ENCODE measurements around the gene CPLX3. TPM values are rescaled to one million over a fixed set of nuclear protein-coding genes. Genes with fewer than 3 reads are reported as not detected.

CPLX3 gene
- total RNA-seq, 1 donor from 2014 or later, result 0.72 TPM

DNA sequence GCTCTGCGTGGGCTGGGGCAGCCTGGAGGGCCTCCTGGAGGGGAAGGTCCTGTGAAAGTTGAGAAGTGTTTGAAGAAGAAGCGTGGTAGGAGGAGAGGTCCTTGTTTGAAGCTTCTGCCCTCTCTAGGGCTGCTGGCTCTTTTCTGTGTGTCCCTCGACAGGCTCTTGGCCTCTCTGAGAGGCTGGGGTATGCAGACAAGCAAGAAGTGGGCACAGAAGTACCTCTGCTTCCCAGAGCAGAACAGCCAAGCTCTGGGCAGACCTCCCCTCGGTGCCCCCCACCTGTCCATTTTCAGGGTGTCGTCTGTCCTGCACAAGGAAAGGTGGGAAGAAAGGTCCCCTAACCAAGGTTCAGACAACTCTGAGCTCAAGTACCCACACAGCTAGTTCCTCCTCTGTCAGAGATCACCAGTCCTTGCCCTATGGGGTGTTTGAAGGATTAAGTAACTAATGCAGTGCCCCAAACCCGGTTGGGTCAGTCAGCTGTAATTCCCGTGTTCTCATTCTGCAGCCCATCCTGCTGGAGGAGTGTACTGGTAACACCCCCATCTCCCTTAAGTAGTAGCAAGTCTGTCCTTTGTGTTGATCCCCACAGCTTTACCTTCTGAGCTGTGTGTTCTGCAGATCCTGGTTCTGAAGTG is 38.3 kb upstream of the CPLX3 start:
- no peak for DNase-seq (ENCODE audit: low spot score)

DNA sequence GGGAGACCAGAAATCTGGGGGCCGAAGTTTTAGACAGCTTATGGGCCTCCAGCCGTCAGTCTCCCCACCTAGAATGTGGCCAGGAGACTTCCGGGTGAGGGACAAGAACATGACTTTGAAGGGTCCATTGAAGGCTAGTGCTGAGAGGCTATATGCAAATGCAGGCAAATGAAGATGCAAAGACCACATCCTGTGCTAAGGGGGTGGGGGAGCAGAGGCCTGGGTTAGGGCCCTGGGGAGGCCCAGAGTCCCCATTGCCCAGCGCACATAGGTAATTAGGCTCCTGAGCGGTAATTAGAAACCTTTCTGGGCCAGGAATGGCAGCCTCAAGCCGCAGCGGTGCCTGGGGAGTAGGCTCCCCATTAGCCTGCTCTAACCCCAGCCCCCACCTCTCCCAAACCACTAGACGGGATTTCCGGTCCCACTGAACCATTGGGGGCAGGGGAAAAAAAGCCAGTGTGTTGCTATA is 37.7 kb upstream of the CPLX3 start:
- no peak for DNase-seq (ENCODE audit: low spot score)

DNA sequence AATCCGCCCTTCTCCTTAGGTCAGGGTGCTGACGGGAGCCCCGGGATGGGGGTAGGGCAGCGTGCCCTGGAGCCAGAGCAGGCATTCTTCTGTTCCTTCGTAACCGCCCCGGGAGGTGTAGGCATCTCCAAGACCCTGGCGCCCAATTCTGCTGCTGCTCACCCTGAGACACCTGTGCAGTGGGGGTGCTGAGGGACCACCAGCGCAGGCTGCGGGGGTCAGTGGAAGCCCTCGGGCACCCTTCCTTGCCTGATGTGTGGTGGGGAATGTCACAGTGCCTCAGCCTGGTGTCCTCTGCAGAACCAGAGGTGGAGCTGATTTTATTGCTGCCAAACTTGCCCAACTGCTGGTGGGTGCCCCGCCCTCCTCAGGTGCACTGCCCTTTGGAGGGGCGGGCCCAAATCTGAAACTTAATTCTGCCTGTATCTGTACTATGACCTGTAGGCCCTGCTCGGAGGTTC is 37.2 kb upstream of the CPLX3 start:
- no peak for DNase-seq (ENCODE audit: low spot score)

DNA sequence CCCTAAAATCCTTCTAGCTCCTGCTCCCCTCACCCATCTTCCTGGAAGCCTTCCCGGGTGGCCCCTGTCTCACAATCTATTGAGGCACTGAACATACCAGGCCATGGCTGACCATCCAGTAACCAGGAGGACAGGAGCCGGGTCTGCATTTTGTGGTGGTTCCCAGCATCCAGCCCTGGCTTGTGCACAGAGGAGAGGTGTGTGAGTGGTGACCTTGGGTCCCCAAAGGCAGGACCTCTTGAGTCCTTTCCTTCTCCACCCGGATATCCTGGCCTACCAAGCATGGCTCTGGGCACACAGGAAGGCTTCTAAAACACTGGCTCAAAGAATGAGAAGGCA is 36.7 kb upstream of the CPLX3 start:
- DNase-seq (ENCODE audit: low spot score), result no peak

DNA sequence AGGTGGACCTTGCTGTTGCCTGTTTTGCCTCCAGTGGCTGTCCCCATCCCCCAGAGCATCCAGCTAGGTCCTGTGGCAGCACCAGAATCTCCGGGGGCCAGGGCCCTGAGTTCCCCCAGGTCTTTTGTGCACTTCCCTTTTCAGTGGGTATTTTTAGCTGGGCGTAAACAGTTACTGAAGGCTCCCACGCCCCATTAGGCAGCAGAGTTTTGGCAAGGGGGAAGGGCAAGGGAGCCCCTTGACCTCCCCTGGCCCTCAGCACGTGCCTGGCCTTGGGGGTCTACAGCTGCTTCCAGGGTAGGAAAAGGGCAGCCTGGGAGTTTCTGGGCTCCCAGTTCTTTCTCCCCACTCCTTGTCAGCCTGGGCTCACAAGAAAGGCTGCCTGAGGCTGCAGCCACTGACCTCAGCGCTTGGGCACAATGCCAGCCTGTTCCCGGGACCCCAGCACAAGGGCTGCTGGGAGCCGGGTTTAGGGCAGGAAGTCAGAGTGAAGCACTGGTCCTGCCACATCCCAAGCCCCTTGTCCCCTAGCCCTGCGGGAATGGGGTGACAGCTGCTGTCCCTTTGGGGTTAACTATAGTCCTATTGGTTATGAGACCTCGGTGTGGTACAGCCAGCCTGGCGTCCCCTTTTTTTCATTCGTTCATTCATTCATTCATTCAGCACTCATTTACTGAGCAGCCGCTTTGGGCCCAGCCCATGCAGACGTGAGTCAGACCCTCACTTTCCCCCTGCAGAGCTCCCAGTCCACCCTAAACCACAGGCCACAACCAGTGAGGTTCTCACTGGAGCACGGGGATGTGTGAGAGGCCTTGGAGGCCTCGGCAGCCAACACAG is 36.1 kb upstream of the CPLX3 start:
- DNase-seq (ENCODE audit: low spot score), result peak; percentile 60

DNA sequence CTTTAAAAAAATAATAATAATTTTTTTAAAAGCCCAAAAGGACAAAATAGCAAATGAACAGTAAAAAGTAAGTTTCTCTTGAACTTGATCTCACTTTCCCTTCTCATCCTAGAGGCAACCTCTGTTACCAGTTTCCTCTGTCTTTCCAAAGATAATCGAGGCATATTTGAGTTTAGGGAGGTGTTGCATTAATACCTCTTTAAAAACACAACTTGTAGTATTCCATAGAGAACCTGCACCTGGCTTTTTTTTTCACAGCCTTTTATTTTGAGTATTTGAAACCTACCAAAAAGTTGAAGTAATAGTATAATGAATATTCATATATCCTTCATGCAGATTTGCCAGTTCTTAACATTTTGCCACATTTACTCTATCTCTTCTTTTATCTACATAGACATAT is 35.4 kb upstream of the CPLX3 start:
- DNase-seq (ENCODE audit: low spot score), result no peak

DNA sequence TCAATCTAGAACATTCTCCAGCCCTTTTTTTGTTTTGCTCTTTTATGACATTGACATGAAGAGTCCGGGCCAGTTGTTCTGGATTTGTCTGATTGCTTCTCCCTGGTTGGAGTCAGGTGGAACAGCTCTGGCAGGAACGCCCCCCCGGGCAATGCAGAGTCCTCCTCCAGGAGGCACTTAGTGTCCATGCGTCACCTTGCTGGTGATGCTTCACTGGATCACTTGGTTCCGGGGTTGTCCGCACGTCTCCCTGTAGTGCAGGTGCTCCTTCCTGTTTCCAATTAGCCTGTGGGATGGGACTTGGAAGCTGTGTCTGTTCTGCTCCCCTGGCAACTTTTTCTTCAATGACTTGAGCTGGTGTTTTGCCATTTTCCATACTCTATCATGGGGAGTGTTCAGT is 34.8 kb upstream of the CPLX3 start:
- no peak for DNase-seq (ENCODE audit: low spot score)

DNA sequence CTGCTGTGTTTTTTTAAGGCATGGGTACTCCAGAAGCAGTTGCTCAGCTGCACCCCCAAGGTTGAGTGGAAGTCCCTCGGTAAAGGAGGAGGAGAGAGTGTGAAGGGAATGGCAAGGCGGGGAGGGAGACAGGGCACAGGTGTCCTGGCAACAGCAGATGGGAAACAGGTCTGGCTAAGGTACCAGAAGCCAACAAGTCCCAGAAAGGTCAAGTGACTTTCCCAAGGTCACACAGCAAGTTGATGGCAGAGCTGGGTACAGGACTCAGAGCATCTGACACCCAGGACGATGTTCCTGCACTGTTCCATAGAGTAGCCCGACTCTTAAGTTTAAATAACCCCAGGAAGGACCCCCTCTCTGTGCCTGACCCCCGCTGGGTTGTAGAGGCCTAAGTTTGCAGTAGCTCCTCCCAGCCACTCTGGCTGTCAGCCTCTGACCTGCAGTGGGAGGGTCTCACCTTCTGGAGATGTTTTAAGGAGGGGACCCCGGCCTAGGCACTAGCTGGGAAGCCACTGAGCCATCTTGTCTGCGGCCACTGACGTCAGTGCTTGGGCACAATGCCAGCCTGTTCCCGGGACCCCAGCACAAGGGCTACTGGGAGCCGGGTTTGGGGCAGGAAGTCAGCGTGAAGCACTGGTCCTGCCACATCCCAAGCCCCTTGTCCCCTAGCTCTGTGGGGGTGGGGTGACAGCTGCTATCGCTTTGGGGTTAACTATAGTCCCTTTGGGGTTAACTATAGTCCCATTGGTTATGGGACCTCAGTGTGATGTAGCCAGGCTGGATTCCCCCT is 34.0 kb upstream of the CPLX3 start:
- DNase-seq (ENCODE audit: low spot score), result no peak

DNA sequence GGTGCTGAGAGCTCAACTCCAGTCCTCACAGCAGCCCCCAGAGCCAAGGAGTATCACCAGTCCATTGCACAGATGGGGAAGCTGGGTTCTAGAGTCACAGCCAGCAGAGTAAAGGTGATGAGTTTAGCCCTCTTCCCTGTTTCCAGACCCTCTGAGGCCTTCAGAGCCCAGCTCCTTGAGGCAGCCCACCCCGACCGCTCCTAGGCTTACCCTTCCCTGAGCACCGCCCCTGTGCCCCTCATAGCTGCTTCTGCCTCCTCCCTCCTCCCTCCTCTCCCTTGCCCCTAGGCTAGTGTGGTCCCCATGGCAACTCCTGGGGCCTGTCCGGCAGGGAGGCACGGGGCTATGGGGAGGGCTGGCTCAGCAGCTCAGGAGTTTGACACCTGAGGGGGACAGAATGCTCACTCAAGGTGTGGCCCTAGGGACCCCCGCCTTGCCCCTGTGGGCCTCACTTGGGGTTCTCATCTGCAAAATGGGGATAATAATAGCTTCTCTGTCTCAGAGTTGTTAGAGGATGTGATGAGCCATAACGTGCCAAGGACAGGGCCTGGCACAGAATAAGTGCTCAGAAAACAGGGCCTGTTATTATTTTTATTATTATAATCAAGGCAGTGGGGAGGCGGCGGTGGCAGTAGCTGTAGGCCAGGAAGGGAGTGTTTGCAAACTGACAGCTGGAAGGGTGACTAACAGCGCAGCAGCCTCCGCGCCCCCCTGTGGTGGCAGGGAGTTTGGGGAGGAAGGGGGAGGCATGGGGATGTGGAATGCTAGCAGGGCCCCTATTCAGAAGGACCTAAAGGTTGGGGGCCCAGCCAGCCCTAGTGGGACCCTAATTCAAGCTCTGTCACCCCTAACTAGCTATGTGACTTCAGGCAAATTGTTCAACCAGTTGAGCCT is 33.0 kb upstream of the CPLX3 start:
- DNase-seq (ENCODE audit: low spot score), result no peak

DNA sequence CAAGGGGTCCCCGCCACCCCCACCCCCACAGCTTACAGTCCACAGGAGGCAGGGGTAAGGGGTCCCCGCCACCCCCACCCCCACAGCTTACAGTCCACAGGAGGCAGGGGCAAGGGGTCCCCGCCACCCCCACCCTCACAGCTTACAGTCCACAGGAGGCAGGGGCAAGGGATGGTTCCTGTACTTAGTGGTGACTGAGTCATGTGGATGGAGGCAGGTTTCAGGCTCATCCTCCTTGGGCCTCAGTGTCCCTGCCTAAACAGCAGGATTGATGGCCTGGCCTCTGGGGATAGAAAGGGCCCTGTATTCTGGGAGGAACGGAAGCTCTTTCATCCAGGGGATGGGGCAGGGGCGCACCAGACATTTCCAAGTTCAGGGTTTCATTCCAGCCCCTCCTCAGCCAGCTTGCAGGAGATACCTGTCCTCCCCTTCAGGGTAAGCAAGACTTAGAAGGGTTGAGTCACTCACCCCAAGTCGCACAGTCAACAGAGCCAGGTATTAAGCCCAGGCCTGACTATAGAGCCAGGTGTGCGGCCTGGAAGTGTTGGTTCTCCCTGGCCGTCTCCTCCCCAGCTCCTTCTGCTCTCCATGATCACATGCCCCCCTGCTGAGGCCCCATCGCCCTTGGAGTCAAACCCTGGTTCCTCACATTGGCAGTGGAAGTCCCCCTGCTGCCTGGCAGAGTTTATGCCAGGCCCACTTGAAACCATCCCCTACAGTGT is 32.0 kb upstream of the CPLX3 start:
- DNase-seq (ENCODE audit: low spot score), result no peak

DNA sequence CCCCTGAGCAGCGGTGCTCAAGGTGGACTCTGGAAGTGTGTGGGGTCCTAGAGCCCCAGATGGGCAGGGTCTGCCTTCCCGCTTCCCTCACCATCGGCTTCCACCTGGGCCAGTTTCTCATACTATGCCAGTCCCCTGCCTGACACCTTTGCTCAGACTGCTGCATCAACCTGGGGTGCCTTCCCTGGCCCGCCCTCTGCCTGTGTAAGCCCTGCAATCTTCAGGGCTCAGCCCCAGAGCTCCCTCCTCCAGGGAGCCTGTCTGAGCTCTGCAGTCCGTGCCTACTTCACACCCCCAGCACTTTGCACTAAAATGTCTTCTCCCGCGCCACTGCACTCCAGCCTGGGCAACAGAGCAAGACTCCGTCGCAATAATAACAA is 31.5 kb upstream of the CPLX3 start:
- no peak for DNase-seq (ENCODE audit: low spot score)

DNA sequence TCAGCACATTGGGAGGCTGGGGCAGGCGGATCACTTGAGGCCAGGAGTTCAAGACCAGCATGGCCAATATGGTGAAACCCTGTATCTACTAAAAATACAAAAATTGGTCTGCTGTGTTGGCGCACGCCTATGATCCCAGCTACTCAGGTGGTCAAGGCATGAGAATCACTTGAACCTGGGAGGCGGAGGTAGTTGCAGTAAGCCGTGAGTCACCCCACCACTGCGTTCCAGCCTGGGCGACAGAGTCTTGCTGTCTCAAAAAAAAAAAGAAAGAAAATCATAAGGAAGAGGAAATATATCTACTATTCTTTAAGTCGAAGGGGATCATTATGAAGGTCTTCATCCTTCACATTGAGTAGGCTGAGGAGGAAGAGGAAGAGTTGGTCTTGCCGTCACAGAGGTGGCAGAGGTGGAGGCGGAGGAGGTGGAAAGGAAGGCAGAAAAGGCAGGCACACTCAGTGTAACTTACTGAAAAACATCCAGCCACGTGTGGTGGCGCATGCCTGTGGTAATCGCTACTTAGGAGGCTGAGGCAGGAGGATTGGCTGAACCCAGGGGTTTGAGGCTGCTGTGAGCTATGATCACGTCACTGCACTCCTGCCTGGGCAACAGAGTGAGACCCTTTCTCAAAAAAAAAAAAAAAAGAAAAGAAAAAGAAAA is 30.3 kb upstream of the CPLX3 start:
- no peak for DNase-seq (ENCODE audit: low spot score)

DNA sequence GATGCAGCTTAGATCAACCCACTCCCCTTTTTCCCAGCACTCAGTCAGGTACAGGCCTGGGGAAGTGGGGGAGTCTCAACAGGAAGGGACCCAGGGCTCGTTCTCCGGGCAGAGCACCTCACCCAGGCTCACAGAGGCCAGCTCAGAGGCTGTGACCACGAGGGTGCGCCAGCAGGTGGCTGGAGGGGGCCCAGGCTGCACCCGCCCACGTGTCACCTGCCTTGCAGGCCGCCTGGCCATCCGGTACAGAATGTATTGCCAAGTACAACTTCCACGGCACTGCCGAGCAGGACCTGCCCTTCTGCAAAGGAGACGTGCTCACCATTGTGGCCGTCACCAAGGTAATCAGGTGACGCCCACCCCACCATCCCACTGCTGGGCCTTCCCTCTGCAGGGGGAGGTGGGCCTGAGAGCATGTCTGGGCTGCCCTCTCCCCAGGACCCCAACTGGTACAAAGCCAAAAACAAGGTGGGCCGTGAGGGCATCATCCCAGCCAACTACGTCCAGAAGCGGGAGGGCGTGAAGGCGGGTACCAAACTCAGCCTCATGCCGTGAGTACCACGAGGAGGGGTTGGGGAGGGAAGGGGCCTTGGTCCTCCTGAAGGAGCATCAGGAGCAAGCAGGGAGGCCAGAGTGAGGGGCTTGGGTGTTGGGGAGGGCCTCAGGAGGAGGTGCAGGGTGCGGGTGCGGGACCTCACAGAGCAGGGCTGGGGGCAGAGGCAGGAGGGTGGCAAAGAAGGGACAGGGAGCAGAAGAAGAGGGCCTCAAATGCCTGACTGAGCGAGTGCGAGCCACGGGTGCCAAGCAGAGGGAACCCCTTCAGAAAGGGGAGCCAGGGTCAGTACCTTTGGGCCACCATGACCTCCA is 27.8 kb upstream of the CPLX3 start:
- no peak for DNase-seq (ENCODE audit: low spot score)

DNA sequence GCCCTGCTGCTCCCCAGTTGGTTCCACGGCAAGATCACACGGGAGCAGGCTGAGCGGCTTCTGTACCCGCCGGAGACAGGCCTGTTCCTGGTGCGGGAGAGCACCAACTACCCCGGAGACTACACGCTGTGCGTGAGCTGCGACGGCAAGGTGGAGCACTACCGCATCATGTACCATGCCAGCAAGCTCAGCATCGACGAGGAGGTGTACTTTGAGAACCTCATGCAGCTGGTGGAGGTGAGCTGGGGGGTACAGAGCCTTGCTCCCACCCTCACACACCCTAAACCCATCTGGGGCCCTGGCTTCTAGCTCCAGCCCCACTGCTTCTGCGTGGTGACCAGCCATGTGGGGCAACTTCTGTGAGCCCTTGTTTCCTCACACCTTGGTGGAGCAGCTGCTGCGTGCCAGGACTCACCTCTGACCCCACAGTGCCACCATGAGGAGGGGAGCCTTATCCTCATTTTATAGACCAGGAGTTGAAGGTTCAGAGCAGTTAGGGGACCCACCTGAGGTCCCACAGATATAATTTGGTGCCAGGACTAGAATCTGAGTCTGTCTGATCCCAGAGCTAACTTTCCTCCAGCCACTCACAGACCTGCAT is 27.1 kb upstream of the CPLX3 start:
- no peak for DNase-seq (ENCODE audit: low spot score)

DNA sequence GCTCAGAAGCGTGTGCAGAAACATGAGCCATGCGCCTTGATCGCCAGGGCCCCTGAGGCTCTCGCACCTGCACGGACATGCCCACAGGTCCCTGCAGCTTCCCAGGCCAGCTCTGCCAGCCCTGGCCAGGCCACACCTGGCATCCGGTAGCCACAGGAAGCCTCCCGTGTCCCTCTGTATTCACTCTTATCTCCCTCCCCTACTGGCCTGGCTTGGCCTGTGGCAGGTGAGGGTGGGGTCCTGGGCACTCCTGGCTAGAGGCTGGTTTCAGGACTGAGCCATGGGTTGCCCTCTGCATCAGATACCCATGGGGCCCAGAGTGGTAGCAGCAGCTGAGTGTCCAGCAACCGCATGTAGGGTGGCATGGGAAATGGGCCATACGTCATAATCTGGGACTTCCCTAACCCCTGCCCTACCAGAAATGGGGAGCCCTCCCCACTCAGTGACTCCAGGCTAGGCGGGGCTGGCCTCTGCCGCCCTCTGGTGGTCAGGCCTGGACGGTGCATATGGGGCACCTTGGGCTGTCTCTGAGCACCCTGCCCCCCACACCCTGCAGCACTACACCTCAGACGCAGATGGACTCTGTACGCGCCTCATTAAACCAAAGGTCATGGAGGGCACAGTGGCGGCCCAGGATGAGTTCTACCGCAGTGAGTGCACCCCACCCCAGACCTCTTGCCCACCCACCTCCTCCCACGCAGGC is 26.4 kb upstream of the CPLX3 start:
- peak; percentile 50 for DNase-seq (ENCODE audit: low spot score)

DNA sequence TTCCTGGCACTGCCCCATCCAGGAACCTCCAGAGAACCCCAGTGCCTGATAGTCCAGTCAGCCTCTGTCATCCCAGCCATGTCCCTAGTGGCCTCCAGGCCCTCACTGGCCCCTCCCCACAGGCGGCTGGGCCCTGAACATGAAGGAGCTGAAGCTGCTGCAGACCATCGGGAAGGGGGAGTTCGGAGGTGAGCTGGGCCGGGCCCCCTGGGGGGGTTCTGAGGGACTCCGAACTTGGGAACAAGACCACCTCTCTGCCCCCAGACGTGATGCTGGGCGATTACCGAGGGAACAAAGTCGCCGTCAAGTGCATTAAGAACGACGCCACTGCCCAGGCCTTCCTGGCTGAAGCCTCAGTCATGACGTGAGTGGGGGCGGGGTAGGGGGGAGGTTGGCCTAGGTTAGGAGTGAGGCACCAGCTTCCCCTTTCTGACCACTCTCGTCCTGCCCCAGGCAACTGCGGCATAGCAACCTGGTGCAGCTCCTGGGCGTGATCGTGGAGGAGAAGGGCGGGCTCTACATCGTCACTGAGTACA is 25.8 kb upstream of the CPLX3 start:
- DNase-seq (ENCODE audit: low spot score), result no peak

DNA sequence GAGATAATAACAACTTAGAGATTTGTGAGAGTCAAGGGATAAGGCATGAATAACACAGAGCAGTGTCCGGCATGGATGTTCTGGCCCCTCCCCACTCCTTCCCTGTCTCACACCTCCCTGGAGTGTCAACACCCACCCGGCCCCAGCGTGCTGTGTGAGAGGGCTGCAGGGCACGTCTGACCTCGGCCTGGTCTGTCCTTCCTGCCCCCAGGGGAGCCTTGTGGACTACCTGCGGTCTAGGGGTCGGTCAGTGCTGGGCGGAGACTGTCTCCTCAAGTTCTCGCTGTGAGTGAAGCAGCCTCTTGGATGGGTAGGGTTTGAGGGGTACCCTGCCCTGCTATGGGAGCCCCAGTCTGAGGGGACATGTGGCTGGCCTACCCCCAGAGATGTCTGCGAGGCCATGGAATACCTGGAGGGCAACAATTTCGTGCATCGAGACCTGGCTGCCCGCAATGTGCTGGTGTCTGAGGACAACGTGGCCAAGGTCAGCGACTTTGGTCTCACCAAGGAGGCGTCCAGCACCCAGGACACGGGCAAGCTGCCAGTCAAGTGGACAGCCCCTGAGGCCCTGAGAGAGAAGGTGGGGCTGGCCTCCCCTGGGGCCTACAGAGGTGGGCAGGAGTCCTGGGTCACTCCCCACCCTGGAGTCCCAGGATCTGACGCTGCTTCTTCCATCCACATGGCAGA is 25.0 kb upstream of the CPLX3 start:
- DNase-seq (ENCODE audit: low spot score), result no peak
